Measurements from ENCODE around the gene TRAP1.
A peak's percentile ranks its signal among the peaks of the same experiment; 100 is the strongest.

TRAP1 gene

GRCh38 chr16:3651461-3652372 is 65.6 kb downstream of the TRAP1 start:
- H3K4me3 ChIP-seq (ENCODE audit: low read length) = no peak overlapping the region
- DNase-seq (ENCODE audit: low read depth) = no peak
- TF ChIP-seq, protein P1, sequence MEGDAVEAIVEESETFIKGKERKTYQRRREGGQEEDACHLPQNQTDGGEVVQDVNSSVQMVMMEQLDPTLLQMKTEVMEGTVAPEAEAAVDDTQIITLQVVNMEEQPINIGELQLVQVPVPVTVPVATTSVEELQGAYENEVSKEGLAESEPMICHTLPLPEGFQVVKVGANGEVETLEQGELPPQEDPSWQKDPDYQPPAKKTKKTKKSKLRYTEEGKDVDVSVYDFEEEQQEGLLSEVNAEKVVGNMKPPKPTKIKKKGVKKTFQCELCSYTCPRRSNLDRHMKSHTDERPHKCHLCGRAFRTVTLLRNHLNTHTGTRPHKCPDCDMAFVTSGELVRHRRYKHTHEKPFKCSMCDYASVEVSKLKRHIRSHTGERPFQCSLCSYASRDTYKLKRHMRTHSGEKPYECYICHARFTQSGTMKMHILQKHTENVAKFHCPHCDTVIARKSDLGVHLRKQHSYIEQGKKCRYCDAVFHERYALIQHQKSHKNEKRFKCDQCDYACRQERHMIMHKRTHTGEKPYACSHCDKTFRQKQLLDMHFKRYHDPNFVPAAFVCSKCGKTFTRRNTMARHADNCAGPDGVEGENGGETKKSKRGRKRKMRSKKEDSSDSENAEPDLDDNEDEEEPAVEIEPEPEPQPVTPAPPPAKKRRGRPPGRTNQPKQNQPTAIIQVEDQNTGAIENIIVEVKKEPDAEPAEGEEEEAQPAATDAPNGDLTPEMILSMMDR (conservative IDR thresholded peaks at IDR 0.05; ENCODE audit: low read length) = no peak

DNA sequence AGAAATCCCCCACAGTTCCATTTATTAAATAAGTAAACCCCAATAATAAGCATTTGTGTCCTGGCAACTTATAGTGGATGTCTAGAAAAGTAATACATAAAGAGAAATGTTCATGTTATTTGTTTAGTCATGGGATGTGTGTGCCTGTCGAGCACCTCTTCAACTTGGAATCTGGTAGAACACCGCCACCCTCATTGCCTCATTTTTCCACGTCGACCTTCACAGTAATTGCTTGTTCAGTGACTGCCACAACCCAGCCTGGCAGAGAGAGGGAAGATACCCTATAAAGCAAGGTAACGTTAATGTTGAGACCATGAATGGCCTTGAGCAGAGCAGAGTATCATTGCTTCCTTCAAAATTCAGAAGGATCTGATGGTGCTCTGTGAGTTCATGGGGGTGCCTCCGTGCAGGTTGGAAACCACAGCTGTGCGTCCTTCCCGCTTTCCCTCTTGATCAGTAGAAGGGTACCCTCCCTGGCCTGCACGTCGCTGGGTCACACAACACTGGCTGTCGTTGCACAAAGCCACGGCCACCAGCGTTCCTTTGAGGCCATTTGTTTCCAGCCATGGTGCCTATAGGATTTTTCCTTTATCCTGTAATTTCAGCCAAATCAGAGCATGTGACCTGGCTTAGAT is 66.6 kb downstream of the TRAP1 start:
- TF ChIP-seq, protein P1 (conservative IDR thresholded peaks at IDR 0.05; ENCODE audit: low read length) = no peak
- H3K4me3 ChIP-seq (ENCODE audit: low read length) = no peak overlapping the region
- no peak for DNase-seq (ENCODE audit: low read depth)

- no peak overlapping the region for H3K4me3 ChIP-seq (ENCODE audit: low read length)
- TF ChIP-seq, protein P1 (conservative IDR thresholded peaks at IDR 0.05; ENCODE audit: low read length) = no peak
- DNase-seq (ENCODE audit: low read depth) = no peak
Measured at GRCh38 chr16:3646348-3646920, 70.9 kb downstream of the TRAP1 start.

DNA sequence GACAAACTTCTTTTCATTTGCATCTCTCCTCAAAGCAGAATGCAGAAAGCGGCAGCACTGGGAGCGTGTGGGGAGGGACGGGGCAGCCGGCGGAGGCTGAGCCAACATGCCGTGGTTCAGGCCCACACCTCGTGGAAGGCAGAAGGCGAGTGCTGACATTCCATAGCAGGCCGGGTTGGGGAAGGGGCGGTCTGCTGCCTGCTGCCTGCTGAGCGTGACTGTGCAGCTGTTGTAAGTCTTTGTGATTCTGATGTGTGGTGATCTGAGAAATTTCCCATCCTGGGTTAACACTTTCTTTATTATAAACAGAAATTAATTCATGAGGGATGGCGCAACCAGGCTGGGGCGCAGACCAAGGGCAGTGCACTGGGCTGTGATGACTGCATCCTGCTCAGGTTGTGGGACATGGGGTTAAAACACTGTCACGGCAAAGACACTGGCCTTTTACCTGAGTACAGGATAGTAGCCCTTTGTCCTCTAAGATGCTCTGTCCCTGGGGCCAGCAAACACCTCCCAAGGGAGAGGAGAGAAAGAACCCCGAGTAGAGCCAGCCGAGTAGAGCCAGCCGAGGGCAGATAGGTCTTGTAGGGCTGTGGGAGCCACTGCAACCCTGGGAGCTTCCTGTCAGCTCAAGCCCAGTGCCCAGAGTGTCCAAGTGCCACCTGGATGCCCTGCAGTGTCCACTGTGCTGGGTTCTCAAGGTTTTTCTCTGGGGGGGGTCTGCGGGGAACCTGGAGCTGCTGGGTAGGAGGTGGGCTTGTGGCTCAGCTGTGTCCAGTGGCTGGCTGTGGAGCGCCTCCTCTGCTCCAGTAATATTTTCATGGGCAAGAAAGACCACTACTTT is 71.6 kb downstream of the TRAP1 start:
- H3K4me3 ChIP-seq (ENCODE audit: low read length) = no peak overlapping the region
- TF ChIP-seq, protein P1 (conservative IDR thresholded peaks at IDR 0.05; ENCODE audit: low read length) = no peak
- peak; percentile 17 for DNase-seq (ENCODE audit: low read depth)

- no peak overlapping the region for H3K4me3 ChIP-seq (ENCODE audit: low read length)
- DNase-seq (ENCODE audit: low read depth) = no peak
- TF ChIP-seq, protein P1 (conservative IDR thresholded peaks at IDR 0.05; ENCODE audit: low read length) = no peak
Measured at GRCh38 chr16:3645108-3645503, 72.2 kb downstream of the TRAP1 start.

GRCh38 chr16:3643095-3643730 is 74.1 kb downstream of the TRAP1 start:
- no peak overlapping the region for H3K4me3 ChIP-seq (ENCODE audit: low read length)
- TF ChIP-seq, protein P1 (conservative IDR thresholded peaks at IDR 0.05; ENCODE audit: low read length) = no peak
- no peak for DNase-seq (ENCODE audit: low read depth)

All from AG10803 (cell line).